ENCODE results near the gene FRMD5.

DNA sequence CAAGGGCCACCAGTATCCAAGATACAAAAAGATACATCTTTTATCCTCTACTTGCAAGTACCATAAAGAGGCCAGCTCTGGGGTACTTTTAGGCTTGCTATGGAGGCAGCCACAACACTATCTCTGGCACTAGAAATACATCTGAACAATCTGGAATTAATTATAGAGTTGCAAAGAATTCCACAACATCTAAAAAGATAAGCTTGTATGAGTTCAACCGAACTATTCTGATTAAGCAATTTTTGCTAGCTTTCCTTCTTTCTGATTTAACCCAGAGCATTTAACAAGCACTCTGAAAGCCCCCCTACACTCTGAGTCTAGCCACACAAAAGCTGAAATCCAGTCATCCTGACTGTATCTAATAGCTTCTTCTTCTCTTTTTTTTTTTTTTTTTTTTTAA lies 95.4 kb downstream of the FRMD5 start:
- TF ChIP-seq CTCF (IDR thresholded peaks at IDR 0.05; ENCODE audit: low read length), result no peak
- no peak for TF ChIP-seq EZH2 (optimal IDR thresholded peaks at IDR 0.05; ENCODE audit: low read depth, low read length)

Measured in MM.1S (cell line).